Colon (tissue), 2 donors: ENCODE results near the gene ZNF335.
"Not testable (repeated sequence)": the region's sequence is repeated elsewhere in the genome, so short reads cannot be mapped to it uniquely, and the experiment has no call there.

Experiments used
- FAIRE-seq: peaks from 2 replicates; lab custom pipeline; 2012; peaks lifted over from hg19 to GRCh38; lab: Jason Lieb, UNC
- donor health status: control.
- donor health status: control.

The ZNF335 gene

GRCh38 chr20:46000262-46000996, 28.4 kb upstream of the ZNF335 start:
- no peak for FAIRE-seq

GRCh38 chr20:45999557-46000261, 27.7 kb upstream of the ZNF335 start:
- no peak for FAIRE-seq

GRCh38 chr20:45998761-45999160, 26.8 kb upstream of the ZNF335 start:
- no peak for FAIRE-seq

GRCh38 chr20:45998337-45998736, 26.3 kb upstream of the ZNF335 start:
- FAIRE-seq, result no peak

GRCh38 chr20:45997187-45997586, 25.2 kb upstream of the ZNF335 start:
- no peak for FAIRE-seq

GRCh38 chr20:45995495-45996097, 23.6 kb upstream of the ZNF335 start:
- FAIRE-seq, result not testable (repeated sequence)

- no peak for FAIRE-seq
Observed at GRCh38 chr20:45994761-45995493, 22.9 kb upstream of the ZNF335 start.

GRCh38 chr20:45993197-45993951, 21.4 kb upstream of the ZNF335 start:
- FAIRE-seq, result no peak

- FAIRE-seq, result no peak
Observed at GRCh38 chr20:45991616-45992015, 19.6 kb upstream of the ZNF335 start.

GRCh38 chr20:45988830-45989229, 16.8 kb upstream of the ZNF335 start:
- not testable (repeated sequence) for FAIRE-seq

- no peak for FAIRE-seq
Observed at GRCh38 chr20:45987108-45987780, 15.2 kb upstream of the ZNF335 start.

GRCh38 chr20:45985573-45985972, 13.6 kb upstream of the ZNF335 start:
- FAIRE-seq, result no peak

- no peak for FAIRE-seq
Observed at GRCh38 chr20:45983279-45983743, 11.3 kb upstream of the ZNF335 start.

GRCh38 chr20:45981261-45981660, 9.3 kb upstream of the ZNF335 start:
- FAIRE-seq, result no peak

GRCh38 chr20:45976086-45976485, 4.1 kb upstream of the ZNF335 start:
- no peak for FAIRE-seq

- no peak for FAIRE-seq
Observed at GRCh38 chr20:45975686-45976085, 3.7 kb upstream of the ZNF335 start.

- no peak for FAIRE-seq
Observed at GRCh38 chr20:45974896-45975565, 3.0 kb upstream of the ZNF335 start.

GRCh38 chr20:45972500-45973183, 639 bp upstream of the ZNF335 start:
- no peak for FAIRE-seq

GRCh38 chr20:45971425-45971674, 653 bp downstream of the ZNF335 start:
- no peak for FAIRE-seq
